ENCODE measurements around the gene TESPA1.

GRCh38 chr12:55001198-55001868 is 16.8 kb upstream of the TESPA1 start:
- TF ChIP-seq CTCF (conservative IDR thresholded peaks at IDR 0.05) (no peak), ZFX (IDR thresholded peaks at IDR 0.05) (no peak)

Data from C4-2B (cell line).